Measurements from ENCODE around the gene FUNDC1. TPM values are rescaled to one million over a fixed set of nuclear protein-coding genes. Genes with fewer than 3 reads are reported as not detected.
"Not testable (repeated sequence)": the region's sequence is repeated elsewhere in the genome, so short reads cannot be mapped to it uniquely, and the experiment has no call there.

The FUNDC1 gene
- polyA plus RNA-seq, 1 donor: 17.2 TPM

- H3K4me3 ChIP-seq (ENCODE audit: low read length); H3K9me3 ChIP-seq (ENCODE audit: control insufficient read depth, low read depth, low read length); H3K27me3 ChIP-seq (ENCODE audit: control insufficient read depth, insufficient read depth, low read length); H3K27ac ChIP-seq (ENCODE audit: low read length); H3K36me3 ChIP-seq (ENCODE audit: control insufficient read depth, insufficient read depth, low read length); H3K4me1 ChIP-seq (ENCODE audit: control insufficient read depth, insufficient read depth, low read length): not testable (repeated sequence)
- WGBS (ENCODE audit: insufficient coverage, low lambda C conversion rate): no CpG with 5 or more reads among the region's 5 CpGs
- DNase-seq: peak in 1 of 2 donors; percentile 8
Measured at GRCh38 chrX:44545454-44545853, 2.8 kb upstream of the FUNDC1 start.

- Histone ChIP-seq H3K4me1 (ENCODE audit: control insufficient read depth, insufficient read depth, low read length) (peaks cover 3% of the 10 kb centered on the region), H3K9me3 (ENCODE audit: control insufficient read depth, low read depth, low read length) (no peaks in the 10 kb centered on the region), H3K4me3 (ENCODE audit: low read length) (no peak overlapping the region), H3K36me3 (ENCODE audit: control insufficient read depth, insufficient read depth, low read length) (peaks cover 3% of the 10 kb centered on the region), H3K27me3 (ENCODE audit: control insufficient read depth, insufficient read depth, low read length) (no peaks in the 10 kb centered on the region), H3K27ac (ENCODE audit: low read length) (no peak overlapping the region)
- WGBS (ENCODE audit: insufficient coverage, low lambda C conversion rate): no CpG with 5 or more reads among the region's 6 CpGs
- DNase-seq: no peak
Measured at GRCh38 chrX:44544036-44544435, 1.4 kb upstream of the FUNDC1 start.

- no peaks in the 10 kb centered on the region for H3K9me3 ChIP-seq (ENCODE audit: control insufficient read depth, low read depth, low read length)
Measured at GRCh38 chrX:44536198-44536597, 6.5 kb downstream of the FUNDC1 start.

GRCh38 chrX:44529310-44529709 is 13.3 kb downstream of the FUNDC1 start:
- WGBS (ENCODE audit: insufficient coverage, low lambda C conversion rate): 88% methylated on average over 2 of the region's 3 CpGs
- no peak for DNase-seq
- H3K27ac ChIP-seq (ENCODE audit: low read length): no peak overlapping the region
- no peak overlapping the region for H3K4me3 ChIP-seq (ENCODE audit: low read length)
- no peaks in the 10 kb centered on the region for H3K27me3 ChIP-seq (ENCODE audit: control insufficient read depth, insufficient read depth, low read length)
- H3K36me3 ChIP-seq (ENCODE audit: control insufficient read depth, insufficient read depth, low read length): peaks cover 2% of the 10 kb centered on the region
- no peaks in the 10 kb centered on the region for H3K9me3 ChIP-seq (ENCODE audit: control insufficient read depth, low read depth, low read length)
- H3K4me1 ChIP-seq (ENCODE audit: control insufficient read depth, insufficient read depth, low read length): no peaks in the 10 kb centered on the region

More at GRCh38 chrX:44536198-44536597, 6.5 kb downstream of the FUNDC1 start:
- Histone ChIP-seq H3K4me3 (ENCODE audit: low read length) (no peak overlapping the region), H3K27ac (ENCODE audit: low read length) (no peak overlapping the region), H3K4me1 (ENCODE audit: control insufficient read depth, insufficient read depth, low read length) (no peaks in the 10 kb centered on the region), H3K27me3 (ENCODE audit: control insufficient read depth, insufficient read depth, low read length) (no peaks in the 10 kb centered on the region), H3K36me3 (ENCODE audit: control insufficient read depth, insufficient read depth, low read length) (peaks cover 4% of the 10 kb centered on the region)
- no CpG with 5 or more reads among the region's 6 CpGs for WGBS (ENCODE audit: insufficient coverage, low lambda C conversion rate)
- DNase-seq: no peak

DNA sequence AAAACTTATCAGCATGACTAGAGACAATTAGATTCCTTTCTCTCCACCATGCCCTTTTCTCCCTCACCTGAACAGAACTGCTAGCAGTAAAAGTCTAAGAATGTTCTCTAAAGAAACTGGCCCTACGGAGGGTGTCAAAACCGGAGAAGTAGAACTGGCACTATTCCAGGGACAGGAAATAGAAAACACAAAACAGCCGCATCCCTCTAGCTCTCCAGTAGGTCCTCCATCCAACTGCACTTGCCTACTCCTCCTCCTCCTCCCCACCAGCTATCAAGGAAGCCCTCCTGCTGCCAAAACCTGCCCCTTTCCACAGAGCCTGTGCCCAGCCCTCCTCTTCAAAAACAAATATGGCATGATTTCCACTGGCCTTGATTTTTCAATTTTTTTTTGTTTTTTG is 28.4 kb downstream of the FUNDC1 start:
- Histone ChIP-seq H3K4me3 (ENCODE audit: low read length) (no peak overlapping the region), H3K4me1 (ENCODE audit: control insufficient read depth, insufficient read depth, low read length) (no peaks in the 10 kb centered on the region), H3K27ac (ENCODE audit: low read length) (no peak overlapping the region), H3K9me3 (ENCODE audit: control insufficient read depth, low read depth, low read length) (no peaks in the 10 kb centered on the region), H3K27me3 (ENCODE audit: control insufficient read depth, insufficient read depth, low read length) (no peaks in the 10 kb centered on the region), H3K36me3 (ENCODE audit: control insufficient read depth, insufficient read depth, low read length) (no peaks in the 10 kb centered on the region)
- no CpG with 5 or more reads among the region's 3 CpGs for WGBS (ENCODE audit: insufficient coverage, low lambda C conversion rate)
- DNase-seq: no peak

DNA sequence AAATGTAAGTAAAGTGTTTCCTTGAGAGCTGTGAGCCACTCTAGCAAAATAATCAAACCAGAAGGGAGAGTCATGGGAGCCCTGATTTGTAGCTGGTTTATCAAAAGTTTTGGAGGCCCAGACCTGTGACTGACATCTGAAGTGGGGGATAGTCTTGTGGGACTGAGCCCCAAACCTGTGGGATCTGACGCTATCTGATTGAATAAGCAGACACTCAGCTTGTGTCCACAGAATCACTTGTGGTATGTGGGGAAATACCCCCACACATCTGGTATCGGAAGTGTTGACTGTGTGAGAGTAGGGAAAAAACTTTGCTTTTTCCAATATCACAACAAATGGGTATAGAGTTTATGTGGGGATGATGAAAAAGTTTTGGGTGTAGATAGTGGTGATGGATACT is 35.4 kb downstream of the FUNDC1 start:
- no peak overlapping the region for H3K4me3 ChIP-seq (ENCODE audit: low read length)
- no peak for DNase-seq
- no peaks in the 10 kb centered on the region for H3K36me3 ChIP-seq (ENCODE audit: control insufficient read depth, insufficient read depth, low read length)
- H3K9me3 ChIP-seq (ENCODE audit: control insufficient read depth, low read depth, low read length): no peaks in the 10 kb centered on the region
- no peaks in the 10 kb centered on the region for H3K4me1 ChIP-seq (ENCODE audit: control insufficient read depth, insufficient read depth, low read length)
- no peaks in the 10 kb centered on the region for H3K27me3 ChIP-seq (ENCODE audit: control insufficient read depth, insufficient read depth, low read length)
- no CpG with 5 or more reads among the region's 2 CpGs for WGBS (ENCODE audit: insufficient coverage, low lambda C conversion rate)
- no peak overlapping the region for H3K27ac ChIP-seq (ENCODE audit: low read length)

- no CpG with 5 or more reads among the region's 2 CpGs for WGBS (ENCODE audit: insufficient coverage, low lambda C conversion rate)
- Histone ChIP-seq H3K4me3 (ENCODE audit: low read length) (no peak overlapping the region), H3K4me1 (ENCODE audit: control insufficient read depth, insufficient read depth, low read length) (no peaks in the 10 kb centered on the region), H3K9me3 (ENCODE audit: control insufficient read depth, low read depth, low read length) (no peaks in the 10 kb centered on the region), H3K36me3 (ENCODE audit: control insufficient read depth, insufficient read depth, low read length) (no peaks in the 10 kb centered on the region), H3K27me3 (ENCODE audit: control insufficient read depth, insufficient read depth, low read length) (no peaks in the 10 kb centered on the region), H3K27ac (ENCODE audit: low read length) (no peak overlapping the region)
- no peak for DNase-seq
Measured at GRCh38 chrX:44506678-44507077, 36.0 kb downstream of the FUNDC1 start.

- H3K4me1 ChIP-seq (ENCODE audit: control insufficient read depth, insufficient read depth, low read length): no peaks in the 10 kb centered on the region
- no peaks in the 10 kb centered on the region for H3K9me3 ChIP-seq (ENCODE audit: control insufficient read depth, low read depth, low read length)
- no peaks in the 10 kb centered on the region for H3K36me3 ChIP-seq (ENCODE audit: control insufficient read depth, insufficient read depth, low read length)
- H3K27ac ChIP-seq (ENCODE audit: low read length): no peak overlapping the region
- peak; percentile 9 to 24 for DNase-seq
- WGBS (ENCODE audit: insufficient coverage, low lambda C conversion rate): no CpG with 5 or more reads among the region's 4 CpGs
- no peak overlapping the region for H3K4me3 ChIP-seq (ENCODE audit: low read length)
- no peaks in the 10 kb centered on the region for H3K27me3 ChIP-seq (ENCODE audit: control insufficient read depth, insufficient read depth, low read length)
Measured at GRCh38 chrX:44503560-44503959, 39.1 kb downstream of the FUNDC1 start.

DNA sequence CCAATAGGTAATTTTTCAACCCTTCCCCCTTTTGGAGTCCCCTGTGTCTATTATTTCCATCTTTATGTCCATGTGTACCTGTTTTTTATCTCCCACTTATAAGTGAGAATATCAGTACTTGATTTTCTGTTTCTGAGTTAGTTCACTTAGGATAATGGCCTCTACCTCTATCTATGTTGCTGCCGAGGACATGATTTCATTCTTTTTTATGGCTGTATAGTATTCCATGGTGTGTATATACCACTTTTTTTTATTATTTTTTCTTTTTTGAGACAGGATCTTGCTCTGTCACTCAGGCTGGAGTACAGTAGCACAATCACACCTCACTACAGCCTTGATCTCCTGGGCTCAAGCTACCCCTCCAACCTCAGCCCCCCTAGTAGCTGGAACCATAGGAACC is 47.6 kb downstream of the FUNDC1 start:
- no peak overlapping the region for H3K4me3 ChIP-seq (ENCODE audit: low read length)
- H3K4me1 ChIP-seq (ENCODE audit: control insufficient read depth, insufficient read depth, low read length): no peaks in the 10 kb centered on the region
- DNase-seq: no peak
- no CpG with 5 or more reads among the region's 1 CpG for WGBS (ENCODE audit: insufficient coverage, low lambda C conversion rate)
- no peaks in the 10 kb centered on the region for H3K36me3 ChIP-seq (ENCODE audit: control insufficient read depth, insufficient read depth, low read length)
- no peaks in the 10 kb centered on the region for H3K27me3 ChIP-seq (ENCODE audit: control insufficient read depth, insufficient read depth, low read length)
- H3K9me3 ChIP-seq (ENCODE audit: control insufficient read depth, low read depth, low read length): no peaks in the 10 kb centered on the region
- no peak overlapping the region for H3K27ac ChIP-seq (ENCODE audit: low read length)

- H3K4me3 ChIP-seq (ENCODE audit: low read length): no peak overlapping the region
- H3K27ac ChIP-seq (ENCODE audit: low read length): no peak overlapping the region
- H3K36me3 ChIP-seq (ENCODE audit: control insufficient read depth, insufficient read depth, low read length): no peaks in the 10 kb centered on the region
- no peaks in the 10 kb centered on the region for H3K27me3 ChIP-seq (ENCODE audit: control insufficient read depth, insufficient read depth, low read length)
- H3K4me1 ChIP-seq (ENCODE audit: control insufficient read depth, insufficient read depth, low read length): no peaks in the 10 kb centered on the region
- no CpG with 5 or more reads among the region's 4 CpGs for WGBS (ENCODE audit: insufficient coverage, low lambda C conversion rate)
- no peak for DNase-seq
- H3K9me3 ChIP-seq (ENCODE audit: control insufficient read depth, low read depth, low read length): no peaks in the 10 kb centered on the region
Measured at GRCh38 chrX:44494357-44494756, 48.3 kb downstream of the FUNDC1 start.

- WGBS (ENCODE audit: insufficient coverage, low lambda C conversion rate): 80% methylated on average over 1 of the region's 4 CpGs
- no peaks in the 10 kb centered on the region for H3K4me1 ChIP-seq (ENCODE audit: control insufficient read depth, insufficient read depth, low read length)
- no peak for DNase-seq
Measured at GRCh38 chrX:44489515-44489914, 53.1 kb downstream of the FUNDC1 start.

More at GRCh38 chrX:44489515-44489914, 53.1 kb downstream of the FUNDC1 start:
- no peak overlapping the region for H3K27ac ChIP-seq (ENCODE audit: low read length)
- no peaks in the 10 kb centered on the region for H3K9me3 ChIP-seq (ENCODE audit: control insufficient read depth, low read depth, low read length)
- H3K27me3 ChIP-seq (ENCODE audit: control insufficient read depth, insufficient read depth, low read length): no peaks in the 10 kb centered on the region
- no peaks in the 10 kb centered on the region for H3K36me3 ChIP-seq (ENCODE audit: control insufficient read depth, insufficient read depth, low read length)
- H3K4me3 ChIP-seq (ENCODE audit: low read length): no peak overlapping the region

Measured in large intestine (tissue), 3 donors.